C4-2B (cell line): ENCODE data around the gene NOS3.

Source experiments
- H3K27ac ChIP-seq: fragments of 450-650 bp; 2 replicates; pipeline ENCODE4 v1.5.1; 2017
- ZFX ChIP-seq: fragments of 450-650 bp; IDR thresholded peaks from 2 replicates; pipeline ENCODE4 v1.6.1; 2017
- TF ChIP-seq, protein P1 (sequence below): fragments of 450-650 bp; conservative IDR thresholded peaks from 2 replicates; pipeline ENCODE4 v1.5.1; 2017; ENCODE audit warnings: mild to moderate bottlenecking

The NOS3 gene

DNA sequence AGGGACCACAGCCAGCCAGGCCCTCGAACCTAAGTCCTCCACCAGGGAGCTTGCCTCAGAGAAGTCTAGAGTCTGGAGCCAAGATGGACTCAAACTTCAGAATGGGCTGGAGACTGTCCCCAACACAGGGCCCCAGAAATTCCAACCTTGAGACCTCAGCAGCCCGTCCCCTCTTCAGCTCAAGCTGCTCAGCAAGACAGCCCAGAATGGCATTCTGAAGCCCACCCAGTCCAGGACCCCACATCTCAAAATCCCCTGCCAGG, 28.6 kb upstream of the NOS3 start:
- H3K27ac ChIP-seq, result no peak overlapping the region
- TF ChIP-seq, protein P1, sequence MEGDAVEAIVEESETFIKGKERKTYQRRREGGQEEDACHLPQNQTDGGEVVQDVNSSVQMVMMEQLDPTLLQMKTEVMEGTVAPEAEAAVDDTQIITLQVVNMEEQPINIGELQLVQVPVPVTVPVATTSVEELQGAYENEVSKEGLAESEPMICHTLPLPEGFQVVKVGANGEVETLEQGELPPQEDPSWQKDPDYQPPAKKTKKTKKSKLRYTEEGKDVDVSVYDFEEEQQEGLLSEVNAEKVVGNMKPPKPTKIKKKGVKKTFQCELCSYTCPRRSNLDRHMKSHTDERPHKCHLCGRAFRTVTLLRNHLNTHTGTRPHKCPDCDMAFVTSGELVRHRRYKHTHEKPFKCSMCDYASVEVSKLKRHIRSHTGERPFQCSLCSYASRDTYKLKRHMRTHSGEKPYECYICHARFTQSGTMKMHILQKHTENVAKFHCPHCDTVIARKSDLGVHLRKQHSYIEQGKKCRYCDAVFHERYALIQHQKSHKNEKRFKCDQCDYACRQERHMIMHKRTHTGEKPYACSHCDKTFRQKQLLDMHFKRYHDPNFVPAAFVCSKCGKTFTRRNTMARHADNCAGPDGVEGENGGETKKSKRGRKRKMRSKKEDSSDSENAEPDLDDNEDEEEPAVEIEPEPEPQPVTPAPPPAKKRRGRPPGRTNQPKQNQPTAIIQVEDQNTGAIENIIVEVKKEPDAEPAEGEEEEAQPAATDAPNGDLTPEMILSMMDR, result no peak
- TF ChIP-seq ZFX, result no peak

DNA sequence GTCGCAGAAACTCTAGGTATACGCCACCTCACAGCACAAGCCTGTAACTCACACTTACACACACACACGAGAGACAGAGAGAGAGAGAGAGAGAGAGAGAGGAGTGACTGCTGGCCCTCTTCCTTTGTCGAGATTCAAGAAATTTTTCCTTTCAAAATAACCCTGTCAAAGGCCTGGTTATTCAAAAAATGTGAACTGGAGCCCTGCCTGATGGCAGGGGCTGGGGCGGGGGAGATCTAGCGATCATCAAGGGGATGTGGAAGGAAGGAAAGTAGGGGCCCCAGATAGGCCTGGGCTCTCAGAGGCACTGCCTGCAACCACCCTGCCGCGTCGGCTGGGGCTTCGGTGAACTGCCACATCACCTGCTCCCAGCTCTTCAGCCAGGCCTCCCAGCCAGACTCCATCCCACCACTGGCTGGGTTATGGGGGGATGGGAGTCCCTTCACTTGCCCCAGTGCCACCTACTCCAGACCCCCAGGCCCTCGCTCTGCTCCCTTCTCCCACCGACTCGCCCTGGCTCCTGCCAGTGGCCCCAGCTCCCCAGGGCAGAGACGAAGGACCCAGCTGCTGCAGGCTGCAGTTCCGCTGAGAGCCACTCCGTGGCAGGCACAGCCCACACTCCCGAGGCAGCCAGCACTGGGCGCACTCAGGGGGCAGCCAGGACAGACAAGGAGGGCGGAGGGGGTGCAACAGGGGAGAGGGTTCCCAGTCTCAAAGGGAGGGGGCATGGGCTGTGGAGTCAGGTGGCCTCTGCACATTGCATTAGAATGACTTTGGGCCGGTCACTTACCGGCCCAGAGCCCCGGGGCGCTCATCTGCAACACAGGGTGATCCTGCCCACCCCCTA, 28.0 kb upstream of the NOS3 start:
- no peak overlapping the region for H3K27ac ChIP-seq
- TF ChIP-seq ZFX, result no peak
- TF ChIP-seq, protein P1, result no peak; the same call in 1 of the 2 replicates

DNA sequence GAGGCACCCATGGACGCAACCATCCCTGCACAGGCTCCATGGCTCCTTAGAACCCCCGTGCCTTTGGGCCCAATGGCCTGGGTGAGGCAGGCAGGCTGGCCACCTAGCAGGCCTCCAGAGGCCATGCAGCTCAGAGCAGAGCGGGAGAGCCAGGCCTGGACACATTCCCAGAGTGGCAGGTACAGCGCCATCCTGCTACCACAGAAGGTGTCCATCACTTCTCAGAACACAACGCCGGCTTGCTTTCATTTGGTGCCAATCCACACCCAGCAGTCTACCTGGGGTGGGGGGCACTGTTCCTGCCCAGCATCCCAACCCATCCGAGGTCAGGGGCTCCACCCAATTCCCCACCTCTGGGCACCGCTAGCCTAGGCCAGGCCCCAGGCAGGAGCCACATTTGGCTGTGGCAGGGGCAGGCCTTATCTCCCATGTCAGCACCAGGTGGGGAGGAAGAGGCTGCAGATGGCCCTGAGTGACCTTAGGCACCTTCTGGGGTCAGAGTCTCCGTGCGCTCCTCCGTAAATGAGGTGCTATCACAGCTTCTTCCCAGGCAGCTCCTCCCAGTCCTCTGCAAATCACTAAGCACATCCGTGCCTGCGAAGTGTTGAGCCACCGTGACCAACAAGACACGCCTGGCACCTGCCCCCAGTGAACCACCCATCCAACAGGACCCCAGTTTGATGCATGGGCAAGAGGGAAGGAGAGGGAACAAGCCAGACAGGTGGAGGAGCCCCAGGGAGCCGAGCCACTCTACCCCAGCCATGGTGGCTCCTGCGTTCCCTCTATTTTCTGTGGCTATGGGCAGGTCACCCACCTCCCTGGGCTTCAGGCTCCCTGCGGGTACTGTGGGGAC, 26.9 kb upstream of the NOS3 start:
- TF ChIP-seq ZFX, result no peak
- TF ChIP-seq, protein P1, result no peak
- no peak overlapping the region for H3K27ac ChIP-seq

DNA sequence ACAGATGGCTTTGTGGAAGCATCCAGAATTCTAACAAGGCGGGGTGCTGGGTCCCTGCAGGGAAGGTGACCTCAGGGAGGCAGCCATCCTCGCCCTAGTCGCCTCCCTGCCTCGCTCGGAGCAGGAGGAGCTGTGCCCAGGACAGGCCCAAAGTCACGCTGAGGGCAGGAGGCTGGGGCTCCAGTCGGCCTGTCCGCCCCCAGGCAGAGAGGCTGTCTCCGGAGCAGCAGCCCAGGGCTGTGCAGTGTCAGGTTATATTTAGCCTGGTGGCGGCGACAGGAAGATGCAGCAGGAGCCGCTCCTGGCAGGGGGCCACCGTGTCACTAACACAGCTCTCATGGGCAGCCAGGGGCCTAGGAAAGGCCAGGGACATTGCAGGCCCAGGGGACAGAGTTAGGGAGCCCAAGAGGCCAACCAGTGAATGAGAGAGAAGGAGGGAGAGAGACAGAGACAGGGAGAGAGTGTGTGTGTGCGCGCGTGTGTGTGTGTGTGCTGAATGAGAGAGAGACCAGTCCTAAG, 26.2 kb upstream of the NOS3 start:
- H3K27ac ChIP-seq, result no peak overlapping the region
- TF ChIP-seq, protein P1, result no peak
- TF ChIP-seq ZFX, result no peak

DNA sequence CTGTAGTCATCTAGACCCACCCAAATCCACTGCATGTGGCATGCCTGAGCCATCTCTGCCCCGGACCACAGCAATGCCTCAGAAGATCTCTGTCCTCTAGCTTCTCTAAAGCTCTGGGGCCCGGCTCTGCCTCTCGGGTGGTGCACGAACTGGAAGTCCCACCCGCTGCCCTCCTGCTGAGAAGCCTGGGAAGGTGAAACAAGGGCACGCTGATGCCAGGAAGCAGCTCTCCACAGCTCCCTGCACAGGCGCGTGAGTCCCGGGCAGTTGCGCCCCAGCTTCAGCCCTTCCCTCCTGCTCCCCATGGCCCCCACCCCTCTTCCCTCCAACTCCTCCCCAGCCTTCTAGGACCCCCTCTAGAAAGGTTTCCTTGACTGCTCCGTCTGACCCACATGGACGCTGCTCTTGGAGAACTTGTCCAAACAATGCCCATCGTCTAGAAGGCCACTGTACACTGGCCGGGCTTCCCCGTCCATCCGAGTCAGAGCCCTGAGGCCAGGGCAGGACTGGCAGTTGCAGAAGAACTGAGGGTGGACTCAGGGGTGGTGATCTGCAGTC, 25.5 kb upstream of the NOS3 start:
- H3K27ac ChIP-seq, result no peak overlapping the region
- TF ChIP-seq, protein P1, result no peak
- TF ChIP-seq ZFX, result no peak

DNA sequence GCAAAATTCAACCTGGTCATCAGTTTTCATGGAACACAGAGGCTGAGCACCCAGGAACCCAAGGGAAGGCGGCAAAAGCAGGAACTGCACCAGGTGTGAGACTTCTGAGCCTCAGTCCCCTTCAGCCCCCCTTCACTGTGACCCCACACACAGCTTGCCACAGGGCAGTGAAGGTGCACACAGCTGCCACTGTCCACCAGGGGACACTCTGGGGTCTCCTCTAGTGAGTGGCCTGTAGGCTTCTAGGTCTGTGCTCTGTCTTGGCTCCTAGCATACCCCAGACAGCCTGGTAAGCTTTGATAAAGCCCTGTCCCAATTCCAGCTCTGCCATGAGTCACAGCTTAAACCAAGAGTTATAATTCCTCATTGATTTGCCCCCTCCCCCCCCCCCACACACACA, 24.8 kb upstream of the NOS3 start:
- no peak overlapping the region for H3K27ac ChIP-seq
- no peak for TF ChIP-seq ZFX
- TF ChIP-seq, protein P1, result no peak

DNA sequence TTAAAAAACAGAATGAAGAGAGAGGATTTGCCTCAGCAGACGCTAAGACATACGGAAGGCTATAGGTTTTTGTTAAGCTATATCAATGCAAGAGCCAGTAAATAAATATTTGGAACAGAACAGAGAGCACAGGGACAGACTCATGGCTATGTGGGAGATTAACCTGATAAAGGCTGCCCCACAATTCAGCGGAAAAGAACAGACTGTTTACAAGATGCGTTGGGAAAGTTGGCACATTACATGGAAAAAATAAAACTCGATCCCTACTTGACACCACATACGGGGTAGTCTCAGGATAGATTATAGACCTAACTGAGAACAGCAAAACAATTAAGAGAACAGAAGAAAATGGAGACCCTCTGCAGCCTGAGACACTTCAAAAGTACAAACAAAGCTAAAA, 23.5 kb upstream of the NOS3 start:
- H3K27ac ChIP-seq, result no peak overlapping the region
- TF ChIP-seq, protein P1, result no peak
- TF ChIP-seq ZFX, result no peak
